ENCODE results near the gene SCN4A. TPM values are rescaled to one million over a fixed set of nuclear protein-coding genes. Genes with fewer than 3 reads are reported as not detected.
"Not testable (repeated sequence)": the region's sequence is repeated elsewhere in the genome, so short reads cannot be mapped to it uniquely, and the experiment has no call there.

The SCN4A gene
- total and polyA plus RNA-seq, 2 donors: 0.19 to 0.46 TPM

- DNase-seq (ENCODE audit: low read depth in 6 of 9, low spot score in 9 of 9): no peak
- H3K4me1 ChIP-seq (ENCODE audit: control insufficient read depth in 2 of 2, insufficient read depth in 2 of 2, low read length in 2 of 2): peaks cover 4 to 16% of the 10 kb centered on the region in 2 donors
- H3K4me3 ChIP-seq (ENCODE audit: low read length in 2 of 2): no peak overlapping the region
- peaks cover 0 to 15% of the 10 kb centered on the region in 2 donors for H3K27me3 ChIP-seq (ENCODE audit: control insufficient read depth in 2 of 2, insufficient read depth in 1 of 2, low read length in 1 of 2)
- WGBS: 88% methylated on average over 18 of the region's 18 CpGs
- peaks cover 0 to 8% of the 10 kb centered on the region in 2 donors for H3K9me3 ChIP-seq (ENCODE audit: control insufficient read depth in 2 of 2, insufficient read depth in 1 of 2, low read length in 1 of 2)
- no peak overlapping the region for H3K27ac ChIP-seq (ENCODE audit: low read depth in 1 of 2, low read length in 1 of 2)
- H3K36me3 ChIP-seq (ENCODE audit: control insufficient read depth in 2 of 2, insufficient read depth in 2 of 2, low read length in 1 of 2): no peaks in the 10 kb centered on the region
Measured at GRCh38 chr17:63987221-63988126, 14.8 kb upstream of the SCN4A start.

GRCh38 chr17:63986821-63987220 is 14.1 kb upstream of the SCN4A start:
- no peaks in the 10 kb centered on the region for H3K36me3 ChIP-seq (ENCODE audit: control insufficient read depth in 2 of 2, insufficient read depth in 2 of 2, low read length in 1 of 2)
- 36% methylated on average over 3 of the region's 3 CpGs for WGBS
- DNase-seq (ENCODE audit: low read depth in 6 of 9, low spot score in 9 of 9): no peak
- H3K27me3 ChIP-seq (ENCODE audit: control insufficient read depth in 2 of 2, insufficient read depth in 1 of 2, low read length in 1 of 2): peaks cover 0 to 9% of the 10 kb centered on the region in 2 donors
- peaks cover 0 to 12% of the 10 kb centered on the region in 2 donors for H3K9me3 ChIP-seq (ENCODE audit: control insufficient read depth in 2 of 2, insufficient read depth in 1 of 2, low read length in 1 of 2)
- no peak overlapping the region for H3K4me3 ChIP-seq (ENCODE audit: low read length in 2 of 2)
- H3K4me1 ChIP-seq (ENCODE audit: control insufficient read depth in 2 of 2, insufficient read depth in 2 of 2, low read length in 2 of 2): peaks cover 4 to 16% of the 10 kb centered on the region in 2 donors
- no peak overlapping the region for H3K27ac ChIP-seq (ENCODE audit: low read depth in 1 of 2, low read length in 1 of 2)

GRCh38 chr17:63985387-63986140 is 12.8 kb upstream of the SCN4A start:
- Histone ChIP-seq H3K4me3 (ENCODE audit: low read length in 2 of 2) (no peak overlapping the region), H3K27me3 (ENCODE audit: control insufficient read depth in 2 of 2, insufficient read depth in 1 of 2, low read length in 1 of 2) (peaks cover 0 to 2% of the 10 kb centered on the region in 2 donors), H3K4me1 (ENCODE audit: control insufficient read depth in 2 of 2, insufficient read depth in 2 of 2, low read length in 2 of 2) (peaks cover 4 to 13% of the 10 kb centered on the region in 2 donors), H3K9me3 (ENCODE audit: control insufficient read depth in 2 of 2, insufficient read depth in 1 of 2, low read length in 1 of 2) (peaks cover 0 to 12% of the 10 kb centered on the region in 2 donors), H3K36me3 (ENCODE audit: control insufficient read depth in 2 of 2, insufficient read depth in 2 of 2, low read length in 1 of 2) (no peaks in the 10 kb centered on the region), H3K27ac (ENCODE audit: low read depth in 1 of 2, low read length in 1 of 2) (peak overlapping the region; percentile 39 to 47)
- 72% methylated on average over 13 of the region's 13 CpGs for WGBS
- DNase-seq (ENCODE audit: low read depth in 6 of 9, low spot score in 9 of 9): no peak

- Histone ChIP-seq H3K27ac (ENCODE audit: low read depth in 1 of 2, low read length in 1 of 2) (no peak overlapping the region), H3K4me1 (ENCODE audit: control insufficient read depth in 2 of 2, insufficient read depth in 2 of 2, low read length in 2 of 2) (peaks cover 4 to 10% of the 10 kb centered on the region in 2 donors), H3K9me3 (ENCODE audit: control insufficient read depth in 2 of 2, insufficient read depth in 1 of 2, low read length in 1 of 2) (peaks cover 0 to 12% of the 10 kb centered on the region in 2 donors), H3K4me3 (ENCODE audit: low read length in 2 of 2) (no peak overlapping the region), H3K27me3 (ENCODE audit: control insufficient read depth in 2 of 2, insufficient read depth in 1 of 2, low read length in 1 of 2) (no peaks in the 10 kb centered on the region), H3K36me3 (ENCODE audit: control insufficient read depth in 2 of 2, insufficient read depth in 2 of 2, low read length in 1 of 2) (no peaks in the 10 kb centered on the region)
- whole genome bisulfite sequencing: 90% methylated on average over 16 of the region's 16 CpGs
- peak in 1 of 9 donors; percentile 48 for DNase-seq (ENCODE audit: low read depth in 6 of 9, low spot score in 9 of 9)
Measured at GRCh38 chr17:63984651-63985386, 12.1 kb upstream of the SCN4A start.

- H3K36me3 ChIP-seq (ENCODE audit: control insufficient read depth in 2 of 2, insufficient read depth in 2 of 2, low read length in 1 of 2): no peaks in the 10 kb centered on the region
- H3K4me1 ChIP-seq (ENCODE audit: control insufficient read depth in 2 of 2, insufficient read depth in 2 of 2, low read length in 2 of 2): peaks cover 4 to 10% of the 10 kb centered on the region in 2 donors
- H3K27me3 ChIP-seq (ENCODE audit: control insufficient read depth in 2 of 2, insufficient read depth in 1 of 2, low read length in 1 of 2): no peaks in the 10 kb centered on the region
- WGBS: 75% methylated on average over 5 of the region's 5 CpGs
- no peak overlapping the region for H3K27ac ChIP-seq (ENCODE audit: low read depth in 1 of 2, low read length in 1 of 2)
- no peak overlapping the region for H3K4me3 ChIP-seq (ENCODE audit: low read length in 2 of 2)
- H3K9me3 ChIP-seq (ENCODE audit: control insufficient read depth in 2 of 2, insufficient read depth in 1 of 2, low read length in 1 of 2): peaks cover 0 to 12% of the 10 kb centered on the region in 2 donors
- no peak for DNase-seq (ENCODE audit: low read depth in 6 of 9, low spot score in 9 of 9)
Measured at GRCh38 chr17:63984236-63984635, 11.5 kb upstream of the SCN4A start.

- no peak for DNase-seq (ENCODE audit: low read depth in 6 of 9, low spot score in 9 of 9)
- H3K27ac ChIP-seq (ENCODE audit: low read depth in 1 of 2, low read length in 1 of 2): no peak overlapping the region
- no peak overlapping the region for H3K4me3 ChIP-seq (ENCODE audit: low read length in 2 of 2)
- no peaks in the 10 kb centered on the region for H3K27me3 ChIP-seq (ENCODE audit: control insufficient read depth in 2 of 2, insufficient read depth in 1 of 2, low read length in 1 of 2)
- H3K36me3 ChIP-seq (ENCODE audit: control insufficient read depth in 2 of 2, insufficient read depth in 2 of 2, low read length in 1 of 2): no peaks in the 10 kb centered on the region
- WGBS: 42% methylated on average over 7 of the region's 7 CpGs
- H3K9me3 ChIP-seq (ENCODE audit: control insufficient read depth in 2 of 2, insufficient read depth in 1 of 2, low read length in 1 of 2): peaks cover 0 to 12% of the 10 kb centered on the region in 2 donors
- peaks cover 4 to 6% of the 10 kb centered on the region in 2 donors for H3K4me1 ChIP-seq (ENCODE audit: control insufficient read depth in 2 of 2, insufficient read depth in 2 of 2, low read length in 2 of 2)
Measured at GRCh38 chr17:63983320-63983719, 10.6 kb upstream of the SCN4A start.

GRCh38 chr17:63982641-63983040 is 9.9 kb upstream of the SCN4A start:
- H3K27me3 ChIP-seq (ENCODE audit: control insufficient read depth in 2 of 2, insufficient read depth in 1 of 2, low read length in 1 of 2); H3K4me3 ChIP-seq (ENCODE audit: low read length in 2 of 2); H3K36me3 ChIP-seq (ENCODE audit: control insufficient read depth in 2 of 2, insufficient read depth in 2 of 2, low read length in 1 of 2); H3K4me1 ChIP-seq (ENCODE audit: control insufficient read depth in 2 of 2, insufficient read depth in 2 of 2, low read length in 2 of 2); DNase-seq (ENCODE audit: low read depth in 6 of 9, low spot score in 9 of 9); H3K27ac ChIP-seq (ENCODE audit: low read depth in 1 of 2, low read length in 1 of 2): not testable (repeated sequence)
- H3K9me3 ChIP-seq (ENCODE audit: control insufficient read depth in 2 of 2, insufficient read depth in 1 of 2, low read length in 1 of 2): peaks cover 0 to 12% of the 10 kb centered on the region in 2 donors
- WGBS: 98% methylated on average over 2 of the region's 2 CpGs

GRCh38 chr17:63978272-63979200 is 5.8 kb upstream of the SCN4A start:
- peaks cover 0 to 3% of the 10 kb centered on the region in 2 donors for H3K4me1 ChIP-seq (ENCODE audit: control insufficient read depth in 2 of 2, insufficient read depth in 2 of 2, low read length in 2 of 2)
- DNase-seq (ENCODE audit: low read depth in 6 of 9, low spot score in 9 of 9): no peak
- H3K27me3 ChIP-seq (ENCODE audit: control insufficient read depth in 2 of 2, insufficient read depth in 1 of 2, low read length in 1 of 2): no peaks in the 10 kb centered on the region
- WGBS: 91% methylated on average over 13 of the region's 13 CpGs
- H3K9me3 ChIP-seq (ENCODE audit: control insufficient read depth in 2 of 2, insufficient read depth in 1 of 2, low read length in 1 of 2): peaks cover 0 to 12% of the 10 kb centered on the region in 2 donors
- H3K27ac ChIP-seq (ENCODE audit: low read depth in 1 of 2, low read length in 1 of 2): no peak overlapping the region
- H3K36me3 ChIP-seq (ENCODE audit: control insufficient read depth in 2 of 2, insufficient read depth in 2 of 2, low read length in 1 of 2): no peaks in the 10 kb centered on the region
- H3K4me3 ChIP-seq (ENCODE audit: low read length in 2 of 2): no peak overlapping the region

Measured in thymus (tissue), 11 donors.